ENCODE results near the gene TMEM255A. TPM values are rescaled to one million over a fixed set of nuclear protein-coding genes. Genes with fewer than 3 reads are reported as not detected.

Gene TMEM255A
- total and polyA plus RNA-seq, 2 donors = 3.3 to 6.4 TPM

DNA sequence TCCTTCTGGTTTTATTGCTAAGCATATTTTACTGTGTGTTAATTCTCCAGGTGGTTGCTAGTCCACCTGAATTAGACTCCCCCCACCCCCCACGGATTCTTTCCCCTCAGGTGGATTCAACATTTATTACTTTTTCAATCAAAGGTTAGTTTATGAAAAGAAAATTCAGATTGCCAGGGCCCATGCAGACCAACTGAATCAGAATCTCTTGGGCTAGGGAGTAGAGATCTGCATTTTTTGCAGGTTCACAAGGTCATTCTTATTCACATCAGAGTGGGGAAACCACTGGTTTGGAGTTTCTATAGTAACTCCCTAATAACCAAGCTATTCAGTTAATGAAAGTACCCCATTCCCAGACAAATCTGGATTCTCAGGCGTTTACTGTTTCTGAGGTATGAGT is 9.8 kb downstream of the TMEM255A start:
- Histone ChIP-seq H3K9me3 (ENCODE audit: control insufficient read depth in 2 of 2, insufficient read depth in 1 of 2, low read length in 1 of 2) (no peaks in the 10 kb centered on the region), H3K4me3 (ENCODE audit: low read length in 2 of 2) (no peak overlapping the region)
- WGBS = 93% methylated on average over 2 of the region's 2 CpGs

DNA sequence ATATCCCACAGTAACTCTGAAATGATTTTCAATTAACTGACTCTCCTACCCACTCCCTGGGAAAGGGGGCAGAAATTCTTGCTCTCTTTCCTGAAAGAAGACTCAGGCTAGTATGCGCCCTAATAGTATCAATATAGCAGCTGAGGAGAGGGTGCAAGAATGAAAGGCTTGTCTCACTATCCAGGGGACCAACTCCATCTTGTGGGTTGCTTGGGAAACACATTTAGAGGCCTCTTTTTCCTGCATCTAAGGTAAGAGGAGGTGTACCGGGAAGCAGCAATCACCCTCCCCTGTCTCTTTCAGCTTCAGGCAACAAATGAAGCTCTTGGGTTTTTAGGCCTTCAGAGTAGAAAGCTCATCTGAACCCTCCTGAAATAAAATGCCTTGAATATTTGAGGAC is 11.3 kb downstream of the TMEM255A start:
- no peak overlapping the region for H3K27ac ChIP-seq (ENCODE audit: low read depth in 1 of 2, low read length in 1 of 2)

More for the DNA sequence above, 9.8 kb downstream of the TMEM255A start:
- Histone ChIP-seq H3K27ac (ENCODE audit: low read depth in 1 of 2, low read length in 1 of 2) (no peak overlapping the region), H3K27me3 (ENCODE audit: control insufficient read depth in 2 of 2, insufficient read depth in 1 of 2, low read length in 1 of 2) (peaks cover 0 to 4% of the 10 kb centered on the region in 2 donors), H3K36me3 (ENCODE audit: control insufficient read depth in 2 of 2, insufficient read depth in 2 of 2, low read length in 1 of 2) (no peaks in the 10 kb centered on the region), H3K4me1 (ENCODE audit: control insufficient read depth in 2 of 2, insufficient read depth in 2 of 2, low read length in 2 of 2) (peaks cover 0 to 4% of the 10 kb centered on the region in 2 donors)
- DNase-seq (ENCODE audit: low read depth in 6 of 9, low spot score in 9 of 9) = no peak

GRCh38 chrX:120297923-120298322 is 13.3 kb downstream of the TMEM255A start:
- Histone ChIP-seq H3K27ac (ENCODE audit: low read depth in 1 of 2, low read length in 1 of 2) (no peak overlapping the region), H3K9me3 (ENCODE audit: control insufficient read depth in 2 of 2, insufficient read depth in 1 of 2, low read length in 1 of 2) (no peaks in the 10 kb centered on the region), H3K4me1 (ENCODE audit: control insufficient read depth in 2 of 2, insufficient read depth in 2 of 2, low read length in 2 of 2) (peaks cover 0 to 4% of the 10 kb centered on the region in 2 donors), H3K36me3 (ENCODE audit: control insufficient read depth in 2 of 2, insufficient read depth in 2 of 2, low read length in 1 of 2) (no peaks in the 10 kb centered on the region), H3K27me3 (ENCODE audit: control insufficient read depth in 2 of 2, insufficient read depth in 1 of 2, low read length in 1 of 2) (no peaks in the 10 kb centered on the region), H3K4me3 (ENCODE audit: low read length in 2 of 2) (no peak overlapping the region)
- no peak for DNase-seq (ENCODE audit: low read depth in 6 of 9, low spot score in 9 of 9)
- 96% methylated on average over 1 of the region's 1 CpG for WGBS

More for the DNA sequence above, 11.3 kb downstream of the TMEM255A start:
- no peak for DNase-seq (ENCODE audit: low read depth in 6 of 9, low spot score in 9 of 9)
- H3K27me3 ChIP-seq (ENCODE audit: control insufficient read depth in 2 of 2, insufficient read depth in 1 of 2, low read length in 1 of 2) = no peaks in the 10 kb centered on the region
- no peaks in the 10 kb centered on the region for H3K36me3 ChIP-seq (ENCODE audit: control insufficient read depth in 2 of 2, insufficient read depth in 2 of 2, low read length in 1 of 2)
- 83% methylated on average over 2 of the region's 2 CpGs for WGBS
- H3K9me3 ChIP-seq (ENCODE audit: control insufficient read depth in 2 of 2, insufficient read depth in 1 of 2, low read length in 1 of 2) = no peaks in the 10 kb centered on the region
- H3K4me1 ChIP-seq (ENCODE audit: control insufficient read depth in 2 of 2, insufficient read depth in 2 of 2, low read length in 2 of 2) = peaks cover 0 to 4% of the 10 kb centered on the region in 2 donors
- no peak overlapping the region for H3K4me3 ChIP-seq (ENCODE audit: low read length in 2 of 2)

DNA sequence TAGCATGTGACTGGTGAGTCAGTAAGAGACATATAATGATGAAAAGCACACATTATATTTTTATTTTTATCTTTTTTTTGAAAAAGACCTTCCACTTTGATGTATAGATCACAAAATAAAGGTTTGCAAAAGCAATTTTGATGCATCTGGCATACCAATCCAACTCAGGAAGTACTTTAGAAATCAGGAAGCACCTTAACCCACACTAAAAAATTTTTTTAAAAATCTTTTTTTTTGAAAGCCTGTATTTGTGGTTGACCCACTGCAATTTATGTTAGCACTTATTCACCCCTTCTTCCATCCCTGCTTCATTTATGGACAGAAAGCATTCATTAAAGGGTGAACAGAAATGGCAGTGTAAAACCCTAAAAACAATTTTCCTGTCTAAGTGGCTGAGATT is 16.6 kb downstream of the TMEM255A start:
- no peaks in the 10 kb centered on the region for H3K9me3 ChIP-seq (ENCODE audit: control insufficient read depth in 2 of 2, insufficient read depth in 1 of 2, low read length in 1 of 2)
- H3K4me3 ChIP-seq (ENCODE audit: low read length in 2 of 2) = no peak overlapping the region
- H3K36me3 ChIP-seq (ENCODE audit: control insufficient read depth in 2 of 2, insufficient read depth in 2 of 2, low read length in 1 of 2) = no peaks in the 10 kb centered on the region
- H3K4me1 ChIP-seq (ENCODE audit: control insufficient read depth in 2 of 2, insufficient read depth in 2 of 2, low read length in 2 of 2) = no peaks in the 10 kb centered on the region
- DNase-seq (ENCODE audit: low read depth in 6 of 9, low spot score in 9 of 9) = no peak
- H3K27me3 ChIP-seq (ENCODE audit: control insufficient read depth in 2 of 2, insufficient read depth in 1 of 2, low read length in 1 of 2) = no peaks in the 10 kb centered on the region
- H3K27ac ChIP-seq (ENCODE audit: low read depth in 1 of 2, low read length in 1 of 2) = no peak overlapping the region

GRCh38 chrX:120293015-120293414 is 18.2 kb downstream of the TMEM255A start:
- H3K36me3 ChIP-seq (ENCODE audit: control insufficient read depth in 2 of 2, insufficient read depth in 2 of 2, low read length in 1 of 2) = no peaks in the 10 kb centered on the region
- DNase-seq (ENCODE audit: low read depth in 6 of 9, low spot score in 9 of 9) = no peak
- H3K27ac ChIP-seq (ENCODE audit: low read depth in 1 of 2, low read length in 1 of 2) = no peak overlapping the region
- H3K27me3 ChIP-seq (ENCODE audit: control insufficient read depth in 2 of 2, insufficient read depth in 1 of 2, low read length in 1 of 2) = no peaks in the 10 kb centered on the region
- no peaks in the 10 kb centered on the region for H3K4me1 ChIP-seq (ENCODE audit: control insufficient read depth in 2 of 2, insufficient read depth in 2 of 2, low read length in 2 of 2)
- no peak overlapping the region for H3K4me3 ChIP-seq (ENCODE audit: low read length in 2 of 2)
- H3K9me3 ChIP-seq (ENCODE audit: control insufficient read depth in 2 of 2, insufficient read depth in 1 of 2, low read length in 1 of 2) = no peaks in the 10 kb centered on the region
- 93% methylated on average over 2 of the region's 2 CpGs for WGBS

GRCh38 chrX:120291211-120291610 is 20.1 kb downstream of the TMEM255A start:
- 95% methylated on average over 6 of the region's 6 CpGs for WGBS
- no peak overlapping the region for H3K4me3 ChIP-seq (ENCODE audit: low read length in 2 of 2)
- no peaks in the 10 kb centered on the region for H3K36me3 ChIP-seq (ENCODE audit: control insufficient read depth in 2 of 2, insufficient read depth in 2 of 2, low read length in 1 of 2)
- H3K9me3 ChIP-seq (ENCODE audit: control insufficient read depth in 2 of 2, insufficient read depth in 1 of 2, low read length in 1 of 2) = no peaks in the 10 kb centered on the region
- no peaks in the 10 kb centered on the region for H3K4me1 ChIP-seq (ENCODE audit: control insufficient read depth in 2 of 2, insufficient read depth in 2 of 2, low read length in 2 of 2)
- H3K27ac ChIP-seq (ENCODE audit: low read depth in 1 of 2, low read length in 1 of 2) = no peak overlapping the region
- no peak for DNase-seq (ENCODE audit: low read depth in 6 of 9, low spot score in 9 of 9)
- H3K27me3 ChIP-seq (ENCODE audit: control insufficient read depth in 2 of 2, insufficient read depth in 1 of 2, low read length in 1 of 2) = no peaks in the 10 kb centered on the region

DNA sequence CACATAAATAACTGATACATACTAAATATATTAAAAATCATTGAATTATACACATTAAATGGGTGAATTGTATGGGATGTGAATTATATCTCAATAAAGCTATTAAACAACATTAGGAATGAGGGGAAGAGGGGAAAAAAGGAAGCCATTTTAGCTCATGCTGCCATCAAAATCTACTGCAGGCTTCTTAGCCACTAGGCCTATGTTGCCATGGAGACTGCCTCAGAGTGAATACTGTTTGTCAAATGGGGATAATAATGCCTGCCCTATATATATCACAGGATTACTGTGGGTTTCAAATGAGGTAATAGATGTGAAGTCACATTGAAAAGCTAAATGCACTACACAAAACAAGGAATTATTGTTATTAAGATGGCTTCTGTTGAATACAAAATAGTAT is 21.2 kb downstream of the TMEM255A start:
- H3K27me3 ChIP-seq (ENCODE audit: control insufficient read depth in 2 of 2, insufficient read depth in 1 of 2, low read length in 1 of 2) = no peaks in the 10 kb centered on the region
- DNase-seq (ENCODE audit: low read depth in 6 of 9, low spot score in 9 of 9) = no peak
- no peaks in the 10 kb centered on the region for H3K9me3 ChIP-seq (ENCODE audit: control insufficient read depth in 2 of 2, insufficient read depth in 1 of 2, low read length in 1 of 2)
- no peaks in the 10 kb centered on the region for H3K36me3 ChIP-seq (ENCODE audit: control insufficient read depth in 2 of 2, insufficient read depth in 2 of 2, low read length in 1 of 2)
- no peak overlapping the region for H3K27ac ChIP-seq (ENCODE audit: low read depth in 1 of 2, low read length in 1 of 2)
- no peak overlapping the region for H3K4me3 ChIP-seq (ENCODE audit: low read length in 2 of 2)
- H3K4me1 ChIP-seq (ENCODE audit: control insufficient read depth in 2 of 2, insufficient read depth in 2 of 2, low read length in 2 of 2) = no peaks in the 10 kb centered on the region

GRCh38 chrX:120287513-120288112 is 23.6 kb downstream of the TMEM255A start:
- H3K27me3 ChIP-seq (ENCODE audit: control insufficient read depth in 2 of 2, insufficient read depth in 1 of 2, low read length in 1 of 2) = no peaks in the 10 kb centered on the region
- H3K9me3 ChIP-seq (ENCODE audit: control insufficient read depth in 2 of 2, insufficient read depth in 1 of 2, low read length in 1 of 2) = no peaks in the 10 kb centered on the region

DNA sequence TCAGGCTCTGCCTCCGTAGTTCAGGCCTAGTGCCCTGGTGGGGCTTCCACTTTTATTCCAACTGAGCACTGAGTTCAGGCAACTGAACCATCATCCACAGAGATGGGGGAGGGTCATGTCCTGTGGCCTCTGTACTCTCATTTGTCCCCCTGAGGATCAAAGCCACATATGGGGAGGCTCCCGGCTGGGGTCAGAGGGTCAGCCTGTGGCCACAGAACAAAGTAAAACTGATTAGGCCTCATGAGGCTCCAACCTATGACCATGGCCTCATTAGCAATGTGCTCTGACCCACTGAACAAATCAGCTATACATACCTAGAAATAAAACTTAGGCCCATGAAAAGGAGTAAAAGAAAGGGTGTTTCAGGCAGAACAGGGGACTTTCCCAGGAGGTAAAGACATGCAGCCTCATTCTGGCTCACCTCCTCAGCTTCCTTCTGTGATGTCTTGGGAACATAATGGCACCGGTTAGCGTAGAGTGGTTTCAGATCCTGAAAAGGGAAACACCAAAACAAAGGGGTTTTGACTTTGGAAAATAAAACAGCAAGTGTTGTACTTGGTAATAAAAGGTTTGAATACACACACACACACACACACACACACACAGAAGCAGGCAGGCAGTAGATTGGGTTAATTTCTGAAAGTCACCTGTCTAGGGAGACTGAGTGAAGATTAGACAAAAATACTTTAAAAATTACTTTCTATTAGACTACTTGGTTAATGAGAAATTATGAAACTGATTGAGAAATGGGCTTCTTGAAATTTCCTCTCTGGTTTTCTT is 24.3 kb downstream of the TMEM255A start:
- DNase-seq (ENCODE audit: low read depth in 6 of 9, low spot score in 9 of 9) = no peak
- Histone ChIP-seq H3K4me1 (ENCODE audit: control insufficient read depth in 2 of 2, insufficient read depth in 2 of 2, low read length in 2 of 2) (no peaks in the 10 kb centered on the region), H3K27ac (ENCODE audit: low read depth in 1 of 2, low read length in 1 of 2) (no peak overlapping the region), H3K36me3 (ENCODE audit: control insufficient read depth in 2 of 2, insufficient read depth in 2 of 2, low read length in 1 of 2) (no peaks in the 10 kb centered on the region), H3K9me3 (ENCODE audit: control insufficient read depth in 2 of 2, insufficient read depth in 1 of 2, low read length in 1 of 2) (no peaks in the 10 kb centered on the region), H3K4me3 (ENCODE audit: low read length in 2 of 2) (no peak overlapping the region), H3K27me3 (ENCODE audit: control insufficient read depth in 2 of 2, insufficient read depth in 1 of 2, low read length in 1 of 2) (no peaks in the 10 kb centered on the region)
- WGBS = 96% methylated on average over 4 of the region's 4 CpGs

More at GRCh38 chrX:120287513-120288112, 23.6 kb downstream of the TMEM255A start:
- no peaks in the 10 kb centered on the region for H3K4me1 ChIP-seq (ENCODE audit: control insufficient read depth in 2 of 2, insufficient read depth in 2 of 2, low read length in 2 of 2)
- no peak overlapping the region for H3K27ac ChIP-seq (ENCODE audit: low read depth in 1 of 2, low read length in 1 of 2)
- 79% methylated on average over 3 of the region's 3 CpGs for whole genome bisulfite sequencing
- no peaks in the 10 kb centered on the region for H3K36me3 ChIP-seq (ENCODE audit: control insufficient read depth in 2 of 2, insufficient read depth in 2 of 2, low read length in 1 of 2)
- no peak for DNase-seq (ENCODE audit: low read depth in 6 of 9, low spot score in 9 of 9)
- no peak overlapping the region for H3K4me3 ChIP-seq (ENCODE audit: low read length in 2 of 2)

Measured in thymus (tissue), 11 donors.